ENCODE data around the gene GLYR1.

Gene GLYR1

GRCh38 chr16:4775005-4775404, 72.1 kb downstream of the GLYR1 start:
- H3K27me3 ChIP-seq = no peaks in the 10 kb centered on the region
- no peak overlapping the region for H3K4me3 ChIP-seq
- no peak for TF ChIP-seq Cebpa-rat (IDR thresholded peaks at IDR 0.05)
- no peak overlapping the region for H3K27ac ChIP-seq
- H4K20me1 ChIP-seq = no peaks in the 10 kb centered on the region
- no peaks in the 10 kb centered on the region for H3K4me1 ChIP-seq
- H3K36me3 ChIP-seq = no peaks in the 10 kb centered on the region
- no peak overlapping the region for H3K4me2 ChIP-seq
- H3K9ac ChIP-seq = no peak overlapping the region
- H3K9me3 ChIP-seq (replicated peaks in 1 of 11) = peaks cover 0 to 5% (median 0%) of the 10 kb centered on the region in 11 experiments; a peak in 1 of 22 replicates

- H3K36me3 ChIP-seq = no peaks in the 10 kb centered on the region
- no peak overlapping the region for H3K27ac ChIP-seq
- H3K4me1 ChIP-seq = peaks cover 9 to 19% (median 14%) of the 10 kb centered on the region in 10 experiments
- no peak for TF ChIP-seq Cebpa-rat (IDR thresholded peaks at IDR 0.05)
- H3K9me3 ChIP-seq (replicated peaks in 1 of 11) = peaks cover 0 to 5% (median 0%) of the 10 kb centered on the region in 11 experiments; a peak in 1 of 22 replicates
- no peak overlapping the region for H3K9ac ChIP-seq
- H3K4me3 ChIP-seq = no peak overlapping the region
- H3K27me3 ChIP-seq = no peaks in the 10 kb centered on the region
- H3K4me2 ChIP-seq = no peak overlapping the region
- no peaks in the 10 kb centered on the region for H4K20me1 ChIP-seq
Observed at GRCh38 chr16:4772351-4772750, 74.7 kb downstream of the GLYR1 start.

GRCh38 chr16:4771646-4772045, 75.4 kb downstream of the GLYR1 start:
- no peak overlapping the region for H3K4me2 ChIP-seq
- TF ChIP-seq Cebpa-rat (IDR thresholded peaks at IDR 0.05) = no peak
- peaks cover 10 to 21% (median 16%) of the 10 kb centered on the region in 10 experiments for H3K4me1 ChIP-seq
- no peaks in the 10 kb centered on the region for H3K36me3 ChIP-seq
- H3K4me3 ChIP-seq = no peak overlapping the region
- H3K9me3 ChIP-seq (replicated peaks in 1 of 11) = peaks cover 0 to 5% (median 0%) of the 10 kb centered on the region in 11 experiments; a peak in 1 of 22 replicates
- no peaks in the 10 kb centered on the region for H4K20me1 ChIP-seq
- no peak overlapping the region for H3K9ac ChIP-seq
- H3K27me3 ChIP-seq = no peaks in the 10 kb centered on the region
- no peak overlapping the region for H3K27ac ChIP-seq

DNA sequence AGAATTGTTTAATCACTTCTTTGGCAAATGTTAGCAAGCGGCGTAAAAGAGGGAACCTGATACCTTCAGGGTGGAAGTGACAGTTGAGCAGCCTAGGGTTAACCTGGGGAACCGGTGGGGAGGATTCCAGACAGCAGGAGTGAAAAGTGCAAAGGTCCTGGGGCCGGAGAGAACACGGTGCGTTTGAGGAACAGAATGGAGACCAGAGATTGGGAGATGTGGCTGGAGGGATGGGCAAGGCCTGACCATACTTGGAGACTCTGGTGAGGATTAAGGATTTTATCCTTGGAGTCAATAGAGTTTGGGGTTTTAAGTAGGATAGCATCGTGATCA, 77.8 kb downstream of the GLYR1 start:
- Histone ChIP-seq H3K9me3 (replicated peaks in 1 of 11) (no peaks in the 10 kb centered on the region), H3K4me2 (peak overlapping the region in 8 of 11 experiments; percentile 85 to 99 (median 93); a peak in 16 of 22 replicates), H3K4me1 (peaks cover 27 to 39% (median 34%) of the 10 kb centered on the region in 10 experiments), H3K36me3 (peaks cover 10 to 15% (median 12%) of the 10 kb centered on the region in 11 experiments; a peak in 21 of 22 replicates), H4K20me1 (peaks cover 0 to 19% (median 5%) of the 10 kb centered on the region in 11 experiments; a peak in 6 of 22 replicates), H3K27me3 (no peaks in the 10 kb centered on the region), H3K27ac (no peak overlapping the region), H3K9ac (no peak overlapping the region), H3K4me3 (no peak overlapping the region; a peak in 2 of 20 replicates)
- no peak for TF ChIP-seq Cebpa-rat (IDR thresholded peaks at IDR 0.05)

DNA sequence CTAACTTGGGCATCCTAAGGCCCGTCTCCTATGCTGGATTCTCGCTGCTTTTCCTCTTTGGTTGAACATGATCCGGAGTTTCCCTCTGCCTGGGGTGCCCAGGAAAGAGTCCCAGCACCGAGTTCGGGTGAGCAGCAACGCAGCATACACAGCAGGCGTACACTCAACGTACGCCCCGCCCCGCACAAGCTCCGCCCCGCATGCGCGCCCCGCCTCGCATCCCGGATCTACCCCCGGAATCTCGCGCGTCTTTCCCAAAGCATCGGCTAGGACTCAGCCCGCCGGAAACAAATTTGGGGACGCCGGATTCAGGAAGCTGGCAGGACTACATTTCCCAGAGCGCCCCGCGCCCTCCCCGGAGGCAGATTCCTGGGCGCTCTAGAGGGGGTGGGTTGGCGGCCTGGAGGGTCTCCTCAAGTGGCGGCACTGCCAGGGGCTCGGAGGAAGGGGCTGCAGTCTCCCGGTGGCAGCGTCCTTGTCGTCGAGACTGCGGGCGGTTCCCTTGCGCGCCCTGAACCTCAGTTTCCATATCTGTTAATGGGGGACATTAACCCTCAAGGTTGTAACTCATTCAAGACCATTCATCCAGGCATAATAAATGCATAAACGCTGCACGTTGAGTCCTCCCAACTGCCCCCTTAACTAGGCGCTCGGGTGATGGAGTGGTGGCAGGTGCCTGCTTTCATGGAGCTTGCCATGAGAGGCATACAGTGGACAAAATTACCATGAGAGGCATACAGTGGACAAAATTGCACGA, 78.4 kb downstream of the GLYR1 start:
- Histone ChIP-seq H3K36me3 (peaks cover 15 to 20% (median 17%) of the 10 kb centered on the region in 11 experiments), H3K9me3 (replicated peaks in 1 of 11) (no peaks in the 10 kb centered on the region), H3K4me2 (peak overlapping the region; percentile 85 to 99 (median 93)), H3K9ac (peak overlapping the region; percentile 43 to 73 (median 57); a peak in 21 of 22 replicates), H3K27me3 (no peaks in the 10 kb centered on the region), H3K4me1 (peaks cover 28 to 43% (median 36%) of the 10 kb centered on the region in 10 experiments), H3K27ac (peak overlapping the region in 9 of 11 experiments; percentile 36 to 94 (median 58); a peak in 16 of 22 replicates), H3K4me3 (peak overlapping the region; percentile 47 to 99 (median 56)), H4K20me1 (peaks cover 0 to 24% (median 5%) of the 10 kb centered on the region in 11 experiments; a peak in 11 of 22 replicates)
- no peak for TF ChIP-seq Cebpa-rat (IDR thresholded peaks at IDR 0.05)

DNA sequence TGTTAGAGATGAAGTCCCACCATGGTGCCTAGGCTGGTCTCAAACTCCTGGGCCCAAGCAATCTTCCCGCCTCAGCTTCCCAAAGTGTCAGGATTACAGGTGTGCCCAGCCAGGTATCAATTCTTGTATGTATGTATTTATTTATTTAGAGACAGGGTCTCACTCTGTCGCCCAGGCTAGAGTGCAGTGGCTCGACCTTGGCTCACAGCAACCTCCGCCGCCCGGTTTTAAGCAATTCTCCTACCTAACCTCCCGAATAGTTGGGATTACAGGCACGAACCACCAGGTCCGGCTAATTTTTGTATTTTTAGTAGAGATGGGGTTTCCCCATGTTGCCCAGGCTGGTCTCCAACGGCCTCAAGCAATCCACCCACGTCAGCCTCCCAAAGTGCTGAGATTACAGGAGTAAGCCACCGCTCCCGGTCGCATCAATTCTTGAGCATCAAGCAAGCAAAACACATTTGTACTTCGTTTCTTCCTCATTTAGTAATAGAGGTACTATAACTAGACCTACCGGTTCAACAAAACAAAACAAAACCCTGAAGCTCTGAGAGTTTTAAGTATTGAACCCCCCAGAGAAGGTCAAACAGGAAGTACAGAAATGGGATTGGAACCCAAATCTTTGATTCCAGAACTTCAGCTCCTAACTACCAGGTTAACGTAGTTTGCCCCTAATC, 79.1 kb downstream of the GLYR1 start:
- H4K20me1 ChIP-seq = peaks cover 0 to 32% (median 11%) of the 10 kb centered on the region in 11 experiments; a peak in 11 of 22 replicates
- H3K4me2 ChIP-seq = peak overlapping the region; percentile 85 to 99 (median 93)
- H3K4me1 ChIP-seq = peaks cover 31 to 50% (median 39%) of the 10 kb centered on the region in 10 experiments
- H3K4me3 ChIP-seq = peak overlapping the region; percentile 47 to 99 (median 56)
- H3K9me3 ChIP-seq (replicated peaks in 1 of 11) = no peaks in the 10 kb centered on the region
- H3K27me3 ChIP-seq = no peaks in the 10 kb centered on the region
- peaks cover 22 to 28% (median 25%) of the 10 kb centered on the region in 11 experiments for H3K36me3 ChIP-seq
- TF ChIP-seq Cebpa-rat (IDR thresholded peaks at IDR 0.05) = no peak
- H3K9ac ChIP-seq = peak overlapping the region; percentile 43 to 96 (median 57); a peak in 21 of 22 replicates
- peak overlapping the region in 9 of 11 experiments; percentile 36 to 94 (median 58); a peak in 16 of 22 replicates for H3K27ac ChIP-seq

- no peaks in the 10 kb centered on the region for H3K27me3 ChIP-seq
- no peaks in the 10 kb centered on the region for H3K9me3 ChIP-seq (replicated peaks in 1 of 11)
- peak within 1 kb of the TSS; percentile 89 to 100 (median 97) for H3K4me3 ChIP-seq
- H3K4me1 ChIP-seq = peaks cover 33 to 59% (median 46%) of the 10 kb centered on the region in 10 experiments
- H3K9ac ChIP-seq = peak within 1 kb of the TSS; percentile 92 to 98 (median 96)
- H3K27ac ChIP-seq = peak within 1 kb of the TSS; percentile 85 to 96 (median 92)
- H3K4me2 ChIP-seq = peak within 1 kb of the TSS; percentile 85 to 99 (median 93)
- H4K20me1 ChIP-seq = peaks cover 0 to 41% (median 21%) of the 10 kb centered on the region in 11 experiments; a peak in 13 of 22 replicates
- TF ChIP-seq Cebpa-rat (IDR thresholded peaks at IDR 0.05) = no peak
- peaks cover 32 to 37% (median 34%) of the 10 kb centered on the region in 11 experiments for H3K36me3 ChIP-seq
Observed at GRCh38 chr16:4766875-4767628, 80.0 kb downstream of the GLYR1 start, which contains the start of gene ZNF500. Gene ZNF500, minus strand, starts transcription at chr16:4767162. Its CDS starts 1,184 bp downstream, at chr16:4765978.
